HEK293 (cell line): Measurements from ENCODE around the gene RBFOX2.
A peak's percentile ranks its signal among the peaks of the same experiment; 100 is the strongest.

Experiments used
- CTCF ChIA-PET: fragments of 350-600 bp; formaldehyde crosslinking; extraction: SDS; loops from one replicate; lab custom pipeline; 2021; ENCODE audit warnings: antibody characterized with exemption; lab: Yijun Ruan, JAX
- POLR2A ChIA-PET: fragments of 300-600 bp; formaldehyde crosslinking; extraction: SDS; loops from one replicate; lab custom pipeline; 2020; ENCODE audit warnings: antibody characterized with exemption, inconsistent platforms; lab: Yijun Ruan, JAX
- H3K27ac ChIP-seq: fragments of 200-500 bp; sonication (Bioruptor generic); 2 replicates; pipeline ENCODE4 v1.5.1; 2014; ENCODE audit warnings: low read depth, low read length, control low read depth, inconsistent platforms; ENCODE audit errors: extremely low read depth
- H3K36me3 ChIP-seq, 2 experiments: fragments of 200-500 bp in 1 of 2; sonication (Bioruptor generic) in 1 of 2; 1 replicate in 1 of 2; 2 replicates in 1 of 2; pipeline ENCODE4 v1.5.1; 2014 to 2017; ENCODE audit warnings: inconsistent platforms in 2 of 2, low read length in 2 of 2; ENCODE audit not compliant: control insufficient read depth in 2 of 2, insufficient read depth in 1 of 2
- H3K4me1 ChIP-seq: fragments of 200-500 bp; sonication (Bioruptor generic); 2 replicates; pipeline ENCODE4 v1.5.1; 2014; ENCODE audit warnings: mild to moderate bottlenecking, low read length, inconsistent platforms; ENCODE audit not compliant: control insufficient read depth, insufficient read depth
- H3K4me3 ChIP-seq: 2 replicates; pipeline ENCODE4 v1.5.1; 2011; ENCODE audit warnings: low read depth, mild to moderate bottlenecking, control low read depth, low read length, moderate library complexity
- H3K9me3 ChIP-seq: fragments of 200-500 bp; sonication (Bioruptor generic); 2 replicates; pipeline ENCODE4 v1.5.1; 2014; ENCODE audit warnings: low read depth, low read length, inconsistent platforms; ENCODE audit not compliant: control insufficient read depth, insufficient read depth
- BCL11B ChIP-seq: fragments of 450-650 bp; formaldehyde crosslinking; IDR thresholded peaks from 2 replicates; pipeline ENCODE4 v1.5.1; 2016; ENCODE audit warnings: low read depth, missing biosample characterization, missing genetic modification characterization
- GFI1B ChIP-seq: fragments of 450-650 bp; formaldehyde crosslinking; IDR thresholded peaks from 2 replicates; pipeline ENCODE4 v1.5.1; 2016; ENCODE audit warnings: missing biosample characterization, missing genetic modification characterization
- KLF7 ChIP-seq: fragments of 450-650 bp; formaldehyde crosslinking; IDR thresholded peaks from 2 replicates; pipeline ENCODE4 v1.5.1; 2016; ENCODE audit warnings: missing biosample characterization, missing genetic modification characterization, borderline replicate concordance
- KLF8 ChIP-seq: fragments of 450-650 bp; formaldehyde crosslinking; IDR thresholded peaks from 2 replicates; pipeline ENCODE4 v1.5.1; 2016; ENCODE audit warnings: missing biosample characterization, missing genetic modification characterization
- KLF9 ChIP-seq: fragments of 450-650 bp; formaldehyde crosslinking; IDR thresholded peaks from 2 replicates; pipeline ENCODE4 v1.5.1; 2016; ENCODE audit warnings: missing biosample characterization, missing genetic modification characterization, low read depth
- MYNN ChIP-seq: fragments of 450-650 bp; formaldehyde crosslinking; IDR thresholded peaks from 2 replicates; pipeline ENCODE4 v1.5.1; 2016; ENCODE audit warnings: missing biosample characterization, missing genetic modification characterization, borderline replicate concordance
- OSR2 ChIP-seq: fragments of 450-650 bp; formaldehyde crosslinking; IDR thresholded peaks from 2 replicates; pipeline ENCODE4 v1.5.1; 2016; ENCODE audit warnings: missing biosample characterization, missing genetic modification characterization
- OVOL3 ChIP-seq: fragments of 450-650 bp; formaldehyde crosslinking; IDR thresholded peaks from 2 replicates; pipeline ENCODE4 v1.5.1; 2016; ENCODE audit warnings: missing biosample characterization, missing genetic modification characterization
- SETDB1 ChIP-seq: IDR thresholded peaks from one replicate; pipeline ENCODE4 v1.6.1; 2017; ENCODE audit warnings: mild to moderate bottlenecking, low read length, moderate library complexity, mixed read lengths; ENCODE audit not compliant: insufficient read length
- SP7 ChIP-seq: fragments of 450-650 bp; formaldehyde crosslinking; IDR thresholded peaks from 2 replicates; pipeline ENCODE4 v1.5.1; 2016; ENCODE audit warnings: missing biosample characterization, missing genetic modification characterization
- ZBTB1 ChIP-seq: fragments of 450-650 bp; formaldehyde crosslinking; IDR thresholded peaks from 2 replicates; pipeline ENCODE4 v1.5.1; 2016; ENCODE audit warnings: missing biosample characterization, missing genetic modification characterization
- ZBTB17 ChIP-seq: fragments of 450-650 bp; formaldehyde crosslinking; IDR thresholded peaks from 2 replicates; pipeline ENCODE4 v1.5.1; 2016; ENCODE audit warnings: missing biosample characterization, missing genetic modification characterization
- ZBTB20 ChIP-seq: fragments of 450-650 bp; formaldehyde crosslinking; IDR thresholded peaks from 2 replicates; pipeline ENCODE4 v1.5.1; 2016; ENCODE audit warnings: missing biosample characterization, missing genetic modification characterization
- ZBTB21 ChIP-seq: fragments of 450-650 bp; formaldehyde crosslinking; IDR thresholded peaks from 2 replicates; pipeline ENCODE4 v1.5.1; 2017; ENCODE audit warnings: missing biosample characterization, missing genetic modification characterization
- ZNF112 ChIP-seq: fragments of 450-650 bp; formaldehyde crosslinking; IDR thresholded peaks from 2 replicates; pipeline ENCODE4 v1.5.0; 2017; ENCODE audit warnings: missing biosample characterization, missing genetic modification characterization
- ZNF202 ChIP-seq: fragments of 450-650 bp; formaldehyde crosslinking; IDR thresholded peaks from 2 replicates; pipeline ENCODE4 v1.5.1; 2016; ENCODE audit warnings: missing biosample characterization, missing genetic modification characterization, borderline replicate concordance
- ZNF239 ChIP-seq: fragments of 450-650 bp; formaldehyde crosslinking; IDR thresholded peaks from 2 replicates; pipeline ENCODE4 v1.5.1; 2016; ENCODE audit warnings: missing biosample characterization, missing genetic modification characterization
- ZNF248 ChIP-seq: fragments of 450-650 bp; formaldehyde crosslinking; IDR thresholded peaks from 2 replicates; pipeline ENCODE4 v1.5.1; 2017; ENCODE audit warnings: missing biosample characterization, missing genetic modification characterization
- ZNF302 ChIP-seq: fragments of 450-650 bp; formaldehyde crosslinking; IDR thresholded peaks from 2 replicates; pipeline ENCODE4 v1.5.1; 2016; ENCODE audit warnings: missing biosample characterization, missing genetic modification characterization, low read depth
- ZNF324 ChIP-seq: fragments of 450-650 bp; formaldehyde crosslinking; IDR thresholded peaks from 2 replicates; pipeline ENCODE4 v1.5.1; 2016; ENCODE audit warnings: missing biosample characterization, missing genetic modification characterization
- ZNF423 ChIP-seq: fragments of 450-650 bp; formaldehyde crosslinking; IDR thresholded peaks from 2 replicates; pipeline ENCODE4 v1.5.1; 2016; ENCODE audit warnings: missing biosample characterization, missing genetic modification characterization
- ZNF426 ChIP-seq: fragments of 450-650 bp; formaldehyde crosslinking; IDR thresholded peaks from 2 replicates; pipeline ENCODE4 v1.5.1; 2017; ENCODE audit warnings: missing biosample characterization, missing genetic modification characterization, mild to moderate bottlenecking, inconsistent platforms, moderate library complexity
- ZNF548 ChIP-seq: fragments of 450-650 bp; formaldehyde crosslinking; IDR thresholded peaks from 2 replicates; pipeline ENCODE4 v1.5.1; 2016; ENCODE audit warnings: missing biosample characterization, missing genetic modification characterization
- ZNF555 ChIP-seq: fragments of 450-650 bp; formaldehyde crosslinking; conservative IDR thresholded peaks from 2 replicates; pipeline ENCODE4 v1.5.1; 2017; ENCODE audit warnings: missing biosample characterization, mild to moderate bottlenecking, missing genetic modification characterization, inconsistent platforms
- ZNF600 ChIP-seq: fragments of 450-650 bp; formaldehyde crosslinking; IDR thresholded peaks from 2 replicates; pipeline ENCODE4 v1.5.1; 2016; ENCODE audit warnings: missing biosample characterization, missing genetic modification characterization
- ZNF610 ChIP-seq: fragments of 450-650 bp; formaldehyde crosslinking; IDR thresholded peaks from 2 replicates; pipeline ENCODE4 v1.5.1; 2016; ENCODE audit warnings: missing biosample characterization, missing genetic modification characterization, borderline replicate concordance
- ZNF621 ChIP-seq: fragments of 450-650 bp; formaldehyde crosslinking; IDR thresholded peaks from 2 replicates; pipeline ENCODE4 v1.5.1; 2017; ENCODE audit warnings: missing biosample characterization, missing genetic modification characterization
- ZNF830 ChIP-seq: fragments of 450-650 bp; IDR thresholded peaks from 2 replicates; pipeline ENCODE4 v1.5.0; 2018; ENCODE audit warnings: missing biosample characterization, missing genetic modification characterization, low read depth, mild to moderate bottlenecking, moderate library complexity
- ZSCAN16 ChIP-seq: fragments of 450-650 bp; formaldehyde crosslinking; IDR thresholded peaks from 2 replicates; pipeline ENCODE4 v1.5.1; 2016; ENCODE audit warnings: missing biosample characterization, missing genetic modification characterization
- ZXDB ChIP-seq: fragments of 450-650 bp; formaldehyde crosslinking; IDR thresholded peaks from 2 replicates; pipeline ENCODE4 v1.5.1; 2016; ENCODE audit warnings: missing biosample characterization, missing genetic modification characterization
- TF ChIP-seq, protein P1 (sequence below): fragments of 450-650 bp; formaldehyde crosslinking; IDR thresholded peaks from 2 replicates; pipeline ENCODE4 v1.5.1; 2017; ENCODE audit warnings: missing biosample characterization, mild to moderate bottlenecking, missing genetic modification characterization, moderate library complexity
- TF ChIP-seq, protein P2 (sequence below): fragments of 450-650 bp; formaldehyde crosslinking; IDR thresholded peaks from 2 replicates; pipeline ENCODE4 v1.5.1; 2016; ENCODE audit warnings: missing biosample characterization, missing genetic modification characterization
- TF ChIP-seq, protein P3 (sequence below): fragments of 450-650 bp; formaldehyde crosslinking; IDR thresholded peaks from 2 replicates; pipeline ENCODE4 v1.5.1; 2016; ENCODE audit warnings: missing biosample characterization, missing genetic modification characterization

Gene RBFOX2

DNA sequence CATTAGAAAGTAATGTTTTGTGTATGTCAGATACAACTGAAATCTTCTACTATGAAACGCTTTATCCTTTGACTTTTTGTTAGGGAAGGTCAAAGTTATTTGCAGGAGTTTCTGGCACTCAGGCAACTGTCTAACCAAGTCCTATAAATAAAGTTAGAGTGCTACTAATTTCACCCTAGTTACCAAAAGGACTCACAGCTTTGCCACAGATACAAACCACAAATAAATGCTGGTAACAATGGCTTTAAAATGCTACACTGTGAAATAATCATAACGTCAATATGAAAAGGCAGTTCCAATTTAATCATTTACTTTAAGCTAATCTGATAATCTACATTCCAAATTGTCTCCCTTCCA lies 124.3 kb downstream of the RBFOX2 start:
- Histone ChIP-seq H3K9me3 (no peaks in the 10 kb centered on the region), H3K27ac (no peak overlapping the region), H3K4me1 (peaks cover 37% of the 10 kb centered on the region), H3K36me3 (no peaks in the 10 kb centered on the region), H3K4me3 (no peak overlapping the region)
- TF ChIP-seq ZNF621 (tag by site-specific recombination) (no peak), ZNF600 (tag by site-specific recombination) (no peak), ZNF423 (no peak), ZBTB1 (no peak), ZBTB17 (tag by site-specific recombination) (no peak), ZNF555 (tag by site-specific recombination) (no peak), ZNF248 (tag by site-specific recombination) (no peak), ZNF202 (tag by site-specific recombination) (no peak), ZNF239 (tag by site-specific recombination) (no peak), SETDB1 (no peak), BCL11B (tag by site-specific recombination) (no peak)
- TF ChIP-seq, protein P1, sequence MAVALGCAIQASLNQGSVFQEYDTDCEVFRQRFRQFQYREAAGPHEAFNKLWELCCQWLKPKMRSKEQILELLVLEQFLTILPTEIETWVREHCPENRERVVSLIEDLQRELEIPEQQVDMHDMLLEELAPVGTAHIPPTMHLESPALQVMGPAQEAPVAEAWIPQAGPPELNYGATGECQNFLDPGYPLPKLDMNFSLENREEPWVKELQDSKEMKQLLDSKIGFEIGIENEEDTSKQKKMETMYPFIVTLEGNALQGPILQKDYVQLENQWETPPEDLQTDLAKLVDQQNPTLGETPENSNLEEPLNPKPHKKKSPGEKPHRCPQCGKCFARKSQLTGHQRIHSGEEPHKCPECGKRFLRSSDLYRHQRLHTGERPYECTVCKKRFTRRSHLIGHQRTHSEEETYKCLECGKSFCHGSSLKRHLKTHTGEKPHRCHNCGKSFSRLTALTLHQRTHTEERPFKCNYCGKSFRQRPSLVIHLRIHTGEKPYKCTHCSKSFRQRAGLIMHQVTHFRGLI (tag by site-specific recombination) = no peak
- TF ChIP-seq, protein P2, sequence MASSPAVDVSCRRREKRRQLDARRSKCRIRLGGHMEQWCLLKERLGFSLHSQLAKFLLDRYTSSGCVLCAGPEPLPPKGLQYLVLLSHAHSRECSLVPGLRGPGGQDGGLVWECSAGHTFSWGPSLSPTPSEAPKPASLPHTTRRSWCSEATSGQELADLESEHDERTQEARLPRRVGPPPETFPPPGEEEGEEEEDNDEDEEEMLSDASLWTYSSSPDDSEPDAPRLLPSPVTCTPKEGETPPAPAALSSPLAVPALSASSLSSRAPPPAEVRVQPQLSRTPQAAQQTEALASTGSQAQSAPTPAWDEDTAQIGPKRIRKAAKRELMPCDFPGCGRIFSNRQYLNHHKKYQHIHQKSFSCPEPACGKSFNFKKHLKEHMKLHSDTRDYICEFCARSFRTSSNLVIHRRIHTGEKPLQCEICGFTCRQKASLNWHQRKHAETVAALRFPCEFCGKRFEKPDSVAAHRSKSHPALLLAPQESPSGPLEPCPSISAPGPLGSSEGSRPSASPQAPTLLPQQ (tag by site-specific recombination) = no peak
- ChIA-PET POLR2A (interaction anchor here (0.9 to 1.4 kb wide), 2 partner anchors 9 to 10 kb away, joined by 3 read pairs; no protein-coding TSS in a partner anchor), CTCF (interaction anchor here (0.5 to 1.5 kb wide), 5 partner anchors 11 to 353 kb away, joined by 3 to 5 read pairs (median 3); no protein-coding TSS in a partner anchor)

DNA sequence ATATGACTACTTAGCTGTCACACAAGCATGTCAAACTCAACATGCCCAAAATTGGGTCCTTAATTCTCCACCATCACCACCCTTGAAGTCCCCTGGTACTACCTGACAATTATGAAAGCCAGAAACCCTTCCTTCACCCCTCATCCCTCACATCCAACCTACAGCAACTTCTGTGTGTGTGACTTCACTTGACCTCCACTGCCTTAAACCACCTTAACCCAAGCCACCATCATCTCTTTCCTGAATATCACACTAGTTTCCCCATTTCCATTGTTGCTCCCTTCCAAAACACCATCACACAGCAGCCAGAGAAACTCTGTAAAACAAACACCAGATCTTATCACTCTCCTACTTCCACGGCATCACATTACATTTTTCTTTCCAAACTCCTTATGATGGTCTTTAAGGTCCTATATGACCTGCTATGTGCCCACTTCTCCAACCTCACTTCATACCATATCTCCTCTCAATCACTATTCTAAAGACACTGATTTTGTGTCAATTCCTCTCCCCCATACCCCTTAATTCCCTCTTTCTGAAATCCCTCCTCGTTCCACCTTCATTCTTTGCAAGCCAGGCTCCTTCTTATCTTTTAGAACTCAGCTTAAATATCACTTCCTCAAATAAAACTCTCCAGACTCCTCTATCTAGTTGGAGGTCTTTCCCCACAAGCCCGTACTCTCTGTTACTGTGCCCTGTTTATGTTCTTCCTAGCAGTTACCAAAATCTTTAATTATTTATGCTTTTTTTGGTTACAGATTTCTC lies 124.9 kb downstream of the RBFOX2 start:
- H3K36me3 ChIP-seq = no peaks in the 10 kb centered on the region
- POLR2A ChIA-PET = interaction anchor here (0.9 kb wide), 1 partner anchor 11 kb away, joined by 3 read pairs; no protein-coding TSS in a partner anchor
- no peaks in the 10 kb centered on the region for H3K9me3 ChIP-seq
- peak overlapping the region; percentile 60 for H3K27ac ChIP-seq
- peaks cover 37% of the 10 kb centered on the region for H3K4me1 ChIP-seq
- H3K4me3 ChIP-seq = no peak overlapping the region
- CTCF ChIA-PET = interaction anchor here (0.5 to 1.5 kb wide), 6 partner anchors 9 to 353 kb away, joined by 3 to 5 read pairs (median 4); no protein-coding TSS in a partner anchor
- TF ChIP-seq ZNF610 = peak; percentile 54; the same call in 1 of the 2 replicates
- no peak for TF ChIP-seq ZBTB1
- TF ChIP-seq KLF7 (tag by site-specific recombination) = no peak
- TF ChIP-seq ZSCAN16 = peak; percentile 72; the same call in 1 of the 2 replicates
- 0 out of 2 replicates have a peak, but pooled peaks have one; percentile 53 for TF ChIP-seq ZNF548 (tag by site-specific recombination)
- no peak for TF ChIP-seq MYNN (tag by site-specific recombination)
- TF ChIP-seq, protein P3, sequence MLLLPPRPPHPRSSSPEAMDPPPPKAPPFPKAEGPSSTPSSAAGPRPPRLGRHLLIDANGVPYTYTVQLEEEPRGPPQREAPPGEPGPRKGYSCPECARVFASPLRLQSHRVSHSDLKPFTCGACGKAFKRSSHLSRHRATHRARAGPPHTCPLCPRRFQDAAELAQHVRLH (tag by site-specific recombination) = peak; percentile 82
- TF ChIP-seq ZNF302 = no peak
- TF ChIP-seq ZBTB20 (tag by site-specific recombination) = 0 out of 2 replicates have a peak, but pooled peaks have one; percentile 28
- TF ChIP-seq SP7 (tag by site-specific recombination) = peak; percentile 80
- peak; percentile 90 for TF ChIP-seq ZXDB
- no peak for TF ChIP-seq ZNF830 (tag by site-specific recombination)
- no peak for TF ChIP-seq KLF9 (tag by site-specific recombination)
- 0 out of 2 replicates have a peak, but pooled peaks have one; percentile 21 for TF ChIP-seq ZNF112
- peak; percentile 93 for TF ChIP-seq OSR2 (tag by site-specific recombination)
- peak; percentile 38; the same call in 1 of the 2 replicates for TF ChIP-seq ZBTB21 (tag by site-specific recombination)
- TF ChIP-seq ZNF426 (tag by site-specific recombination) = no peak
- TF ChIP-seq OVOL3 = no peak
- TF ChIP-seq GFI1B (tag by site-specific recombination) = no peak
- TF ChIP-seq ZNF324 (tag by site-specific recombination) = no peak
- TF ChIP-seq KLF8 (tag by site-specific recombination) = peak; percentile 59; the same call in 1 of the 2 replicates
